PC-3 (cell line): ENCODE data around the gene AIFM3. TPM values are rescaled to one million over a fixed set of nuclear protein-coding genes. Genes with fewer than 3 reads are reported as not detected.

Experiments
- ATAC-seq: fragments of 200-7000 bp; cut with Tn5 transposase; 2 replicates; pipeline ENCODE4 v1.9.1; 2020; ENCODE audit warnings: mild to moderate bottlenecking, moderate library complexity
- BruUV-seq: library from RNA; stranded (reverse); fragments of 400-500 nt; replicated peaks from 2 replicates; lab custom pipeline; 2021; lab: Mats Ljungman, UMichigan
- CTCF ChIA-PET: fragments of 300-600 bp; sonication (Branson Sonifier 250); formaldehyde crosslinking; loops from one replicate; lab custom pipeline; 2022; ENCODE audit warnings: antibody characterized with exemption; lab: Charles Lee
- POLR2A ChIA-PET: fragments of 300-600 bp; sonication (Branson Sonifier 250); formaldehyde crosslinking; loops from one replicate; lab custom pipeline; 2022; ENCODE audit warnings: antibody characterized with exemption; ENCODE audit not compliant: unreplicated experiment; lab: Charles Lee
- DNase-seq: peaks from one replicate; pipeline ENCODE4 v3.0.0-alpha.2; 2015
- H2AFZ ChIP-seq: fragments of 300-600 bp; sonication (generic); 2 replicates; pipeline ENCODE4 v1.6.0; 2016; ENCODE audit warnings: antibody characterized with exemption, low read length
- H3F3A ChIP-seq: fragments of 300-600 bp; sonication (generic); one replicate; pipeline ENCODE4 v1.6.0; 2017; ENCODE audit warnings: antibody characterized with exemption, low read length, control low read depth, mild to moderate bottlenecking; ENCODE audit not compliant: unreplicated experiment
- H3K27ac ChIP-seq: fragments of 300-600 bp; sonication (generic); 2 replicates; pipeline ENCODE4 v1.5.1; 2016; ENCODE audit warnings: mild to moderate bottlenecking, low read length
- H3K27me3 ChIP-seq: fragments of 300-600 bp; sonication (generic); 2 replicates; pipeline ENCODE4 v1.6.1; 2016; ENCODE audit warnings: low read length, mixed read lengths
- H3K36me3 ChIP-seq: fragments of 300-600 bp; sonication (generic); 2 replicates; pipeline ENCODE4 v1.6.1; 2016; ENCODE audit warnings: low read depth, mixed run types, low read length, mixed read lengths
- H3K4me1 ChIP-seq: fragments of 300-600 bp; sonication (generic); 2 replicates; pipeline ENCODE4 v1.5.1; 2016; ENCODE audit warnings: low read length; ENCODE audit not compliant: insufficient read depth
- H3K4me2 ChIP-seq: fragments of 300-600 bp; sonication (generic); 2 replicates; pipeline ENCODE4 v1.6.0; 2016; ENCODE audit warnings: low read length
- H3K4me3 ChIP-seq: fragments of 300-600 bp; sonication (generic); 2 replicates; pipeline ENCODE4 v1.5.1; 2016; ENCODE audit warnings: mild to moderate bottlenecking, low read length, mixed read lengths
- H3K79me2 ChIP-seq: fragments of 300-600 bp; sonication (generic); 2 replicates; pipeline ENCODE4 v1.6.1; 2017; ENCODE audit warnings: low read length, mixed read lengths
- H3K9ac ChIP-seq: fragments of 300-600 bp; sonication (generic); 2 replicates; pipeline ENCODE4 v1.6.0; 2016; ENCODE audit warnings: mild to moderate bottlenecking, low read length
- H3K9me2 ChIP-seq: fragments of 300-600 bp; sonication (generic); replicated peaks from 2 replicates; pipeline ENCODE4 v1.6.1; 2016; ENCODE audit warnings: mixed run types, low read length, mixed read lengths
- H3K9me3 ChIP-seq: fragments of 300-600 bp; sonication (generic); 2 replicates; pipeline ENCODE4 v1.6.1; 2016; ENCODE audit warnings: low read length, mixed read lengths
- H4K20me1 ChIP-seq: fragments of 300-600 bp; sonication (generic); 2 replicates; pipeline ENCODE4 v1.6.1; 2016; ENCODE audit warnings: low read length, mixed read lengths
- CTCF ChIP-seq: fragments of 300-600 bp; sonication (generic); conservative IDR thresholded peaks from 2 replicates; pipeline ENCODE4 v1.5.1; 2017; ENCODE audit warnings: antibody characterized with exemption, low read depth, mild to moderate bottlenecking, low read length
- EZH2 ChIP-seq: fragments of 300-600 bp; sonication (generic); IDR thresholded peaks from one replicate; pipeline ENCODE4 v1.6.1; 2017; ENCODE audit warnings: antibody characterized with exemption, mild to moderate bottlenecking, low read length; ENCODE audit not compliant: unreplicated experiment
- EZH2phosphoT487 ChIP-seq: fragments of 300-600 bp; sonication (generic); IDR thresholded peaks from 2 replicates; pipeline ENCODE4 v1.6.1; 2018; ENCODE audit warnings: mild to moderate bottlenecking, antibody characterized with exemption, low read length, borderline replicate concordance
- intact Hi-C: fragments of 100-400 bp; cut with micrococcal nuclease; formaldehyde crosslinking; loops from 2 replicates; pipeline ENCODE4 v1.9.0; 2023
- total RNA-seq: library from RNA; depleted of rRNA; stranded (reverse); fragments of >200 nt; gene quantifications from 2 replicates; pipeline ENCODE4 v1.2.3, GENCODE V29; 2014

AIFM3 gene
- total RNA-seq, 1 experiment from 2014 or later, result 1.5 TPM

- intact Hi-C loops, result loop anchor here (1.0 kb wide), 1 partner anchor 97 kb away; no protein-coding TSS in a partner anchor
- no TSS peak for BruUV-seq
- TF ChIP-seq EZH2 (no peak), CTCF (peak; percentile 56)
- H3K27ac ChIP-seq, result peak within 1 kb of the TSS; percentile 47
- H3K9me3 ChIP-seq, result no peaks in the 10 kb centered on the region
- H3K4me2 ChIP-seq, result peak within 1 kb of the TSS; percentile 99
- no peaks in the 10 kb centered on the region for H3F3A ChIP-seq
- H3K9ac ChIP-seq, result peak within 1 kb of the TSS; percentile 88
- H2AFZ ChIP-seq, result peak within 1 kb of the TSS; percentile 89
- H3K4me3 ChIP-seq, result peak within 1 kb of the TSS; percentile 80
- H3K36me3 ChIP-seq, result no peaks in the 10 kb centered on the region; the same call in 1 of the 2 replicates
- POLR2A ChIA-PET, result interaction anchor here (0.6 kb wide), 1 partner anchor 33 kb away, joined by 6 read pairs; no protein-coding TSS in a partner anchor
- CTCF ChIA-PET, result interaction anchor here (0.6 kb wide), 2 partner anchors 96 to 277 kb away, joined by 4 read pairs; no protein-coding TSS in a partner anchor
- peak; percentile 67 for DNase-seq
- H3K27me3 ChIP-seq, result no peaks in the 10 kb centered on the region
- ATAC-seq, result peak; percentile 96
- H3K79me2 ChIP-seq, result peaks cover 16% of the 10 kb centered on the region
- H3K9me2 ChIP-seq, result no peaks in the 10 kb centered on the region
- peaks cover 13% of the 10 kb centered on the region for H3K4me1 ChIP-seq
- H4K20me1 ChIP-seq, result no peaks in the 10 kb centered on the region
Measured at GRCh38 chr22:20981787-20982562, 14.9 kb downstream of the AIFM3 start, which contains the start of gene LZTR1. Gene LZTR1, plus strand, starts transcription at chr22:20982297. Its CDS starts 75 bp downstream, at chr22:20982372.

- Histone ChIP-seq H3K9me3 (no peaks in the 10 kb centered on the region), H3K79me2 (peaks cover 16% of the 10 kb centered on the region), H3K27me3 (no peaks in the 10 kb centered on the region), H3K4me1 (peaks cover 13% of the 10 kb centered on the region), H3K36me3 (no peaks in the 10 kb centered on the region; the same call in 1 of the 2 replicates), H3F3A (no peaks in the 10 kb centered on the region), H3K9ac (peak overlapping the region; percentile 88), H3K4me2 (peak overlapping the region; percentile 99), H3K9me2 (no peaks in the 10 kb centered on the region), H2AFZ (peak overlapping the region; percentile 89), H4K20me1 (no peaks in the 10 kb centered on the region), H3K27ac (no peak overlapping the region), H3K4me3 (peak overlapping the region; percentile 80)
- POLR2A ChIA-PET, result interaction anchor here (0.6 kb wide), 1 partner anchor 32 kb away, joined by 6 read pairs; no protein-coding TSS in a partner anchor
- CTCF ChIA-PET, result interaction anchor here (0.6 kb wide), 2 partner anchors 97 to 278 kb away, joined by 4 read pairs; no protein-coding TSS in a partner anchor
- ATAC-seq (peak; percentile 49), DNase-seq (no peak)
- intact Hi-C loops, result loop anchor here (1.0 kb wide), 1 partner anchor 97 kb away; no protein-coding TSS in a partner anchor
- no TSS peak for BruUV-seq
- no peak for TF ChIP-seq EZH2phosphoT487
- no peak for TF ChIP-seq CTCF
- TF ChIP-seq EZH2, result no peak
Measured at GRCh38 chr22:20982563-20982882, 15.5 kb downstream of the AIFM3 start.
